ENCODE results near the gene GSS.

GSS gene

GRCh38 chr20:34955231-34956040 is at the start of gene GSS, which contains the start of gene MYH7B:
Gene GSS (minus strand): TSS chr20:34955806. CDS start chr20:34951852, 3,954 bp downstream.
Gene MYH7B (plus strand): TSS chr20:34955868. CDS start chr20:34978006, 22,138 bp downstream.
- DNase-seq (ENCODE audit: low read depth, low spot score): peak; percentile 91

- no peak for DNase-seq (ENCODE audit: low read depth, low spot score)
These were observed 49.3 kb upstream of the GSS start for GRCh38 chr20:35004749-35005462.

- no peak for DNase-seq (ENCODE audit: low read depth, low spot score)
These were observed 48.6 kb upstream of the GSS start for GRCh38 chr20:35004051-35004725.

GRCh38 chr20:35003211-35004031 is 47.8 kb upstream of the GSS start:
- no peak for DNase-seq (ENCODE audit: low read depth, low spot score)

- no peak for DNase-seq (ENCODE audit: low read depth, low spot score)
These were observed 47.0 kb upstream of the GSS start for GRCh38 chr20:35002426-35003210.

- DNase-seq (ENCODE audit: low read depth, low spot score): no peak
These were observed 46.2 kb upstream of the GSS start for GRCh38 chr20:35001596-35002362.

GRCh38 chr20:35000922-35001595 is 45.5 kb upstream of the GSS start:
- no peak for DNase-seq (ENCODE audit: low read depth, low spot score)

GRCh38 chr20:35000311-35000921 is 44.8 kb upstream of the GSS start:
- no peak for DNase-seq (ENCODE audit: low read depth, low spot score)

GRCh38 chr20:34999782-35000181 is 44.2 kb upstream of the GSS start:
- no peak for DNase-seq (ENCODE audit: low read depth, low spot score)

- DNase-seq (ENCODE audit: low read depth, low spot score): no peak
These were observed 43.4 kb upstream of the GSS start for GRCh38 chr20:34999021-34999451.

- DNase-seq (ENCODE audit: low read depth, low spot score): no peak
These were observed 42.8 kb upstream of the GSS start for GRCh38 chr20:34998331-34998950.

GRCh38 chr20:34997774-34998173 is 42.2 kb upstream of the GSS start:
- no peak for DNase-seq (ENCODE audit: low read depth, low spot score)

- DNase-seq (ENCODE audit: low read depth, low spot score): no peak
These were observed 41.5 kb upstream of the GSS start for GRCh38 chr20:34997131-34997561.

GRCh38 chr20:34996243-34997028 is 40.8 kb upstream of the GSS start:
- DNase-seq (ENCODE audit: low read depth, low spot score): no peak

GRCh38 chr20:34995696-34996095 is 40.1 kb upstream of the GSS start:
- no peak for DNase-seq (ENCODE audit: low read depth, low spot score)

- DNase-seq (ENCODE audit: low read depth, low spot score): no peak
These were observed 39.6 kb upstream of the GSS start for GRCh38 chr20:34995192-34995591.

GRCh38 chr20:34994509-34995131 is 39.0 kb upstream of the GSS start:
- DNase-seq (ENCODE audit: low read depth, low spot score): no peak
